GM18507 (cell line): ENCODE measurements around the gene ARPC4.

Source experiments
- DNase-seq: peaks from one replicate; pipeline ENCODE4 v3.0.0; 2011; ENCODE audit warnings: low read depth; ENCODE audit not compliant: insufficient read length; ENCODE audit errors: extremely low spot score
- FAIRE-seq: peaks from 2 replicates; lab custom pipeline; 2011; peaks lifted over from hg19 to GRCh38; lab: Jason Lieb, UNC

ARPC4 gene

DNA sequence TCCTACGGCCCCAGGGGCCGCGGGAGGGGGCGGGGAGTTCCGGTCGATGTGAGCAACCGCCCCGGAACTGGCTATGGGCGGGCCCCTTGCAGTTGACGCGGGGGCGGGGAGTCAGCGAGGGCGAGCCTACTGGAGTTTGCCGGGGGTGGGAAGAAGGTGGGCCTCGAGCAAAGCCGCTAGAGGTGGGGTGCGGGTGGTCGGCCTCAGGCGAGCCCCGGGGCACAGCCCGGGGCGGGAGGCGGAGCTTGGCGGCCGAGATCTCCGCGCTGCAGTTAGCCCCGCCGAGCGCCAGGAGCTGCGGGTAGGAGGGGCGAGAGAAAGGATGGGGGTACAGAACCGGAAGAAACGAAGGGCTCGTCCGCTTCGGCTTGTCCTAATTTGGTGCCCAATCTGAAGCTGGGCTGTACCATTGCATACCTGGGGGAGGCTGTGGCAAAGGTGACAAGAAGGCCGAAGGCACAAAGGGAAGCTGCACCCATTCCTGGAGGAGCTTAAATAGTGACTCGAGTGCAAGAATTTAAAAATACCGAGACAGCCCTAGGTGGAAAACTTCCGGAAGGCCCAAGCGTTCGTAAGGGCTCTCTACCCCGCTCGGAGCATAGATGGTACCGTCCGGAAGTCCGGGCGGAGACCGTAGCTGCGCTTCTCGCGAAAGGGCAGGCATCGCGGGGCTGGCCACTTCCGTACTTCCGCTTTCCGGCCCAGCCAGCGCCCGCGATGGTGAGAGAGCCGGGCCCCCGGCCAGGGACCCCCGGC is at the start of gene ARPC4, which contains the start of gene TADA3:
Gene ARPC4, plus strand, starts transcription at position 678 of the 756 bp plus-strand sequence. Its CDS starts 40 bp downstream, at position 718.
Gene TADA3, minus strand, starts transcription at position 69 of the 756 bp plus-strand sequence. CDS start 1,007 bp downstream, outside the sequence.
- peak; percentile 92 for FAIRE-seq

DNA sequence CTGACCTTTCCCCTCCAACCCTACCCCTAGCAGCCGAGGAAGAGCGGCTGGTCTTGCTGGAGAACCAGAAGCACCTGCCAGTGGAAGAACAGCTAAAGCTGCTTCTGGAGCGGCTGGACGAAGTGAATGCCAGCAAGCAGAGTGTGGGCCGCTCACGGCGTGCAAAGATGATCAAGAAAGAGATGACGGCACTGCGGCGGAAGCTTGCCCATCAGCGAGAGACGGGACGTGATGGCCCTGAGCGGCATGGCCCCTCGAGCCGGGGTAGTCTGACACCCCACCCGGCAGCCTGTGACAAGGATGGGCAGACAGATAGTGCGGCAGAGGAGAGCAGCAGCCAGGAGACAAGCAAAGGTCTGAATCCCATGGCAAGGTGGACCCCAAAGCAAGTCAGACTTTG is 49.3 kb upstream of the ARPC4 start:
- DNase-seq (no peak), FAIRE-seq (no peak)

More for the DNA sequence above, at the start of gene ARPC4, which contains the start of gene TADA3:
- DNase-seq, result peak; percentile 77

DNA sequence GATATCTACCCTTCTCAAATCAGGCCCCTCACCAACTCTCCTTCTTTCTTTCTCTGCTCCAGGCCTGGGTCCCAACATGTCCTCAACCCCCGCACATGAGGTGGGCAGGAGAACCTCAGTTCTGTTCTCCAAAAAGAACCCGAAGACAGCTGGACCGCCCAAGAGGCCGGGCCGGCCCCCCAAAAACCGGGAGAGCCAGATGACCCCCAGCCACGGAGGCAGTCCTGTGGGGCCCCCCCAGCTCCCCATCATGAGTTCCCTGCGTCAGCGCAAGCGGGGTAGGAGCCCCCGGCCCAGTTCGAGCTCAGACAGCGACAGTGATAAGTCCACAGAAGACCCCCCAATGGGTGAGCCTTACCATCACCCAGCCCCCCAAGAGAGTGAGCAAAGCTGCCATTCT is 48.7 kb upstream of the ARPC4 start:
- DNase-seq (no peak), FAIRE-seq (no peak)

DNA sequence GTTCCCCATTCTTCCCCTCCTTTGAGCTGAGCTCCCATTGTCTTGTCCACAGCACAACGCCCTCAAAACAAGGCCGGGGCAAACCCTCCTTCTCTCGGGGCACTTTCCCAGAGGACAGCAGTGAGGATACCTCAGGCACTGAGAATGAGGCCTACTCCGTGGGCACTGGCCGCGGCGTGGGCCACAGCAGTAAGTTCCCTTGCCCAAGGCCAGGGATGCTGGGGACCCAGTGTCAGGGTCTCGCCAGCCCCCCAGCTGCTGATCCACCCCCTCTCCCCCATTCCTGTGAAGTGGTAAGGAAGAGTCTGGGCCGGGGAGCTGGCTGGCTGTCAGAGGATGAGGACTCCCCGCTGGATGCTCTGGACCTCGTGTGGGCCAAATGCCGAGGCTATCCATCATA is 47.4 kb upstream of the ARPC4 start:
- FAIRE-seq (no peak), DNase-seq (no peak)

DNA sequence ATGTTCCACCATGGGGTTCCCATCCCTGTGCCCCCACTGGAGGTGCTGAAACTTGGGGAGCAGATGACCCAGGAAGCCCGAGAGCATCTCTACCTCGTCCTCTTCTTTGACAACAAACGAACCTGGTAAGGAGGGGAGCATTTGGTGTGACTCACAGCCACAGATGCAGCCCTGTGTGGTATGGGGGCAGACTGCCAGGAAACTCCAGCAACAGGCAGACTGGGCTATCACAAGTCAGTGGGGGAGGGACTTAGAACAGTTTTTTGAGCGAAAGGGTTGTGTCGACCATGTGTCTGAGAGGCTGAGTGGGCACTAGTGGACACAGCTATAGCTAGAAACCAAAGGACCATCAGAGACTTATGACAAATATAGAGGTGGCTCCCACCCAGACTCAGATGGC is 46.6 kb upstream of the ARPC4 start:
- FAIRE-seq, result no peak
- no peak for DNase-seq

DNA sequence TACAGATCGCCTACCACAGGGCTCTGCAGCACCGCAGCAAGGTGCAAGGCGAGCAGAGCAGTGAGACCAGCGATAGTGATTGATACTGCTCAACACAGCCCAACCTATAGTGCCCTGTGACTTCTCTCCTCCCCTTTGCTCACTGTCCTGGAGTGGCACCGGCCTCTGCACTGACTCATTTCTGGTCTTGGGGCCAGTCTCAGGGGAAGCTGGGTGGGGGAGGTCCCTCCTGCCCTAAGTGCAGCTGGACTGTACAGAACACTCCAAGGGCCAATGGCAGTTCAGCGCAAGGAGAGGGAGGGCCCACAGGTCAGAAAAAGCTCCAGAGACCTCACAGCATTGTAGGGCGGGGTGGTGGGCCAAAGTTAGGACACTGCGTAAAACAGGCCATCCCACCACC is 45.6 kb upstream of the ARPC4 start:
- FAIRE-seq (no peak), DNase-seq (no peak)

DNA sequence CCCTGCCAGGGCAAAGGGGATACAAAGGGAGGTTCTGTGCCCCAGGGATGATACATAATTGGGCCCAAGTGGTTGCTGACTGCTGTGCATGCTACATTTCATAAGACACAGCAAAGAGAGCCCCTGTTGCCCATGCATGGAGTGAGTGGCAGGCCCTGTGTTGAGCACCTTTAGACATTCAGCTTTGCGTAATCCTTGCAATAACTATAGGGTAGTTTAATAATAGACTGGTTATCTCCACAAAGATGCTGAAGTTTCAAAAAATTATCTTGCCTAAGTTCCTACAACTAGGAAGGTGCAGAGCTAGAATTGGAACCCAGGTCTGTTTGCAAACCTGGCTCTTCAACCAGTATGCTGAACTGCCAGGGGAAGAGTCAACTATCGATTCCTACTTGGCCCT is 44.9 kb upstream of the ARPC4 start:
- FAIRE-seq, result no peak

DNA sequence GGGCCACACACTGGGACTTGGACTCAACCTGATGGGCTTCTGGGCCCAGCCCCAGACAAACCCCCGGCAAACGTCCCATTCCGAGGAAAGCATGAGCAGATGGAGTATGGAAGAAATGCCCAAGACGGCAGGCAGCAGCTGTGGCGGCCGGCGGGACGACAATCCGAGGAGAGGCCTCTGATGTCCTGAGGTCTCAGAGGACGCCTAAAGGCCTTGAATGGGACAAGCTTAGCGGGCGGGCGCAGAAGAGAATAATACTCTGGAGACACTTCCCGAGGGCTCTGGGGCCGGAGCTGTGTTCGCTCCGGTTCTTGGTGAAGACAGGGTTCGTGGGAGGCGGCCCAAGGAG is 43.6 kb upstream of the ARPC4 start:
- no peak for DNase-seq

More for the DNA sequence above, 44.9 kb upstream of the ARPC4 start:
- DNase-seq, result no peak

DNA sequence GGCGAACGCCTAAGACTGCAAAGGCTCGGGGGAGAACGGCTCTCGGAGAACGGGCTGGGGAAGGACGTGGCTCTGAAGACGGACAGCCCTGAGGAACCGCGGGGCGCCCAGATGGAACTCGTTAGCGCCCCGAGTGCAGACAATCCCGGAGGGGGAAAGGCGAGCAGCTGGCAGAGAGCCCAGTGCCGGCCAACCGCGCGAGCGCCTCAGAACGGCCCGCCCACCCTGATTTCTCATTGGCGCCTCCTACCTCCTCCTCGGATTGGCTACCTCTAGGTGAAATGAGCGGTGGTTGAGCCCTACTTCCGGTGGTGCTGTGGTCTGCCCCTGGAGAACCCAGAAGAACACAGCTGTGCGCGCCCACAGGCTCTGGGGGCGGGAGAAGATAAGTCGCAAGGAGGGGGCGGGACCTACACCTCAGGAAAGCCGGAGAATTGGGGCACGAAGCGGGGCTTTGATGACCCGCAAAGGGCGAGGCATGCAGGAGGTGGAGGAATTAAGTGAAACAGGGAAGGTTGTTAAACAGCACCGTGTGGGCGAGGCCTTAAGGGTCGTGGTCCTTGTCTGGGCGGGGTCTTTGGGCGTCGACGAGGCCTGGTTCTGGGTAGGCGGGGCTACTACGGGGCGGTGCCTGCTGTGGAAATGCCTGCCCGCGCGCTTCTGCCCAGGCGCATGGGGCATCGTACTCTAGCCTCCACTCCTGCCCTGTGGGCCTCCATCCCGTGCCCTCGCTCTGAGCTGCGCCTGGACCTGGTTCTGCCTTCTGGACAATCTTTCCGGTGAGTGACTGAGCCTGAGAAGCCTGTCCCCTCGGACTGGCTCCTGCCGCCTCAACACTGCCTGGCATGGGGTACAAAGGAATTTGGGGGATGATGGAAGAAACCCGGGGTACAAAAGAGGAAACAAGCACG is 43.0 kb upstream of the ARPC4 start, which contains the start of gene OGG1:
Gene OGG1, plus strand, starts transcription at position 308 of the 911 bp plus-strand sequence. Its CDS starts 335 bp downstream, at position 643.
- DNase-seq (peak; percentile 98), FAIRE-seq (peak; percentile 95)

More for the DNA sequence above, 43.6 kb upstream of the ARPC4 start:
- no peak for FAIRE-seq

DNA sequence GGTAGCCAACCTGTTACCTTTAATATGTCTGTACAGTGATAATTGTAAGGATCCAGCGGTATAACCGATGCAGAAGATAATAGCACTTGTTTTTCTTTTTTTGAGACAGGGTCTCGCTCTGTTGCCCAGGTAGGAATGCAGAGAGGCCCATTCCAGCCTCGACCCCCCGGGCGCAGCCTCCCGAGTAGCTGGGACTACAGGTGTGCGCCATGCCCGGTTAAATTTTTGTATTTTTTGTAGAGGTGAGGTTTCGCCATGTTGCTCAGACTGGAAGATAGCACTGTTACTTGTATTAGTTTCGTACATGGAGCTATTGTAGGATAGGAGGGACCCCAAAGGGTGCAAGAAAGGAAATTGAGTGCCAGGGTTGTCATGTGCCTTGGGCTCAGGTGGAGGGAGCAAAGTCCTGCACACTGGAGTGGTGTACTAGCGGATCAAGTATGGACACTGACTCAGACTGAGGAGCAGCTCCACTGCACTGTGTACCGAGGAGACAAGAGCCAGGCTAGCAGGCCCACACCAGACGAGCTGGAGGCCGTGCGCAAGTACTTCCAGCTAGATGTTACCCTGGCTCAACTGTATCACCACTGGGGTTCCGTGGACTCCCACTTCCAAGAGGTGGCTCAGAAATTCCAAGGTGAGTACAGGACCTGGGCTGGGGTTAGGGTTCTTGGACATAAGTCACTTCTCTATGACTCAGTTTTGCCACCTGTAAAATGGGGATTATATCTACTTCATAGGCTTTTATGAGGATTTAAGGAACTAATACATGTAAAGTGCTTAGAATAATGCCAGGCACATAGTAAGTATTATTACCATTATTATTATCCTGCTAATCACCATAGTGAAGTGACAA is 42.1 kb upstream of the ARPC4 start:
- no peak for DNase-seq
- no peak for FAIRE-seq

DNA sequence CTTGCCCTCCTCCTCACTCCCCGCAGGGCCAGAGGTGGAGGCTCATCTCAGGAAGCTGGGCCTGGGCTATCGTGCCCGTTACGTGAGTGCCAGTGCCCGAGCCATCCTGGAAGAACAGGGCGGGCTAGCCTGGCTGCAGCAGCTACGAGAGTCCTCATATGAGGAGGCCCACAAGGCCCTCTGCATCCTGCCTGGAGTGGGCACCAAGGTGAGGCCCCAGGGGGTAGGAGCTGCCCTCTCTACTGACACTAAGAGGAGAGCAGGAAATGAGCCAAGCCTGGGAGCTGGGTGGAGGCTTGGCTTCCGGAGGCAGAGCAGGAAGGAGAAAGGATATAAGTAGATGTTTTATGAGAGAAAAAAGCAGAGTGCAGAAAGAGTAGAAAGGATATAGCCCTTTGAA is 38.2 kb upstream of the ARPC4 start:
- DNase-seq, result no peak
- FAIRE-seq, result no peak

DNA sequence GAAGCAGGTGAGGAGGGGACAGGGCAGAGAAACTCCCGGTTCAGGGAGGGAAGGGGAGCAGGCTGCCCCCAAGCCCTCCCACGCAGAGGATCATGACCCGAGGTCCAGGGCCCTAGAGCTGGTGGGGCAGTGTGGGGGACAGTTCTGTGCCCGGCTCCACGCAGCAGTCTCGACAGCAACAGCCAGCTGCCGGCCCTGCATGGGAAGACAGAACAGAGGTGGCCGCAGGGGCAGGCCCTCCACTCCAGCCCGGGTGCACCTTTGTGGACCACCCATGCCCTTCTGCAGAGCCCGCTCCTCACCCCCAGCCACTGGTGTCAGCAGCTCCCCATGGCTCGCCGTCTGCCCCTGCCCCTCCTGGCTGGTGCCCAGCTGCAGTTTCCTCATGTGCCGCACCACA is 35.5 kb upstream of the ARPC4 start:
- DNase-seq, result no peak
- FAIRE-seq, result no peak

DNA sequence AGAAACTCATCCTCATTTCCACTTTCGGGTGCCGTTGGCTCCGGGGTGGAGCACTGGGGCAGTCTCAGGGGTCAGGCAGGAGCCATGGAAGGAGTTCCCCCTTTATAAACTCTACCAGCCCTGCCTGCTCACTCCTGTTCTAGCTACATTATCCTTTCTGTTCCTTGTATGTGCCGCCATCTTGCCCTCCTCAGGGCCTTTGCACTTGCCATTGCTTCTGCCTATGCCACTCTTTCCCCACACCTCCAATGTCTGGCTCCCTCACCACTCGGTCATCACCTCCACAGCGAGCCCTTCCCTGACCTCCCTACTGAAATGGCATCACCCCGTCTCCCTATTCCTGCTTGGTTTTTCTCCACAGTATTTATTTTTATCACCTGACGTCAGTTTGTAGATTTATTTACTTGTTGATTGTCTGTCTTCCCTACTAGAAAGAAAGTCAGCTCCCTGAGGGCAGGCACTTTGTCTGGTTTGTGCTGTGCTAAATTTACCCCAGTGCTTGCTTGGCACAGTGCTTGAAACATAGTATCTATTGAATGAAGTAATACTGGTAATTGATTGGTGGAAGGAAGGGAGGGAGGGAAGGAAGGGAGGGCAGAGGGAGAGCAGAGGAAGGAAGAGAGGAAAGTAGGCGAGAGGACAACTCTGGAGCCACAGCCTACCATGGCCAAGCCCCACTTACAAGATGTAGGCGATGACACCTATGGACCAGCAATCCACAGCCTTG is 31.9 kb upstream of the ARPC4 start:
- no peak for DNase-seq
- FAIRE-seq, result no peak

DNA sequence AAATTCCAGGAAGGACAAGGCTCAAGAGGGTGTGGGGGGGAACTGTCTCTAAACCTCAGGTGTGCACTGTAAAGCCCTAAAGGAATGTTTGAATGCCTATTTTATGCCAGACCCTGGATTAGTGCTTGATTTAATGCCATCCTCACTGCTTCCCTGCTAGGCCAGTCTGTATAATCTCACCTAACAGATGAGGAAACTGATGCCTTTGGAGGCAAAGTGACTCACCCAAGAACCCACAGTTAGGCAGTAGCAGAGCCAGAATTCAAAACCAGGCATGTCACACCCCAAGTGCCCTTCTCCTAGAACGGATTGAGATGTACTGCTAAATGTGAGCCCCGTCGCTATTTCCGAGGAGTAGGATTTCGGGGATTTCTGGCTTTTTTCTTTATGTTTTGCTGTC is 31.0 kb upstream of the ARPC4 start:
- FAIRE-seq, result no peak
- no peak for DNase-seq

DNA sequence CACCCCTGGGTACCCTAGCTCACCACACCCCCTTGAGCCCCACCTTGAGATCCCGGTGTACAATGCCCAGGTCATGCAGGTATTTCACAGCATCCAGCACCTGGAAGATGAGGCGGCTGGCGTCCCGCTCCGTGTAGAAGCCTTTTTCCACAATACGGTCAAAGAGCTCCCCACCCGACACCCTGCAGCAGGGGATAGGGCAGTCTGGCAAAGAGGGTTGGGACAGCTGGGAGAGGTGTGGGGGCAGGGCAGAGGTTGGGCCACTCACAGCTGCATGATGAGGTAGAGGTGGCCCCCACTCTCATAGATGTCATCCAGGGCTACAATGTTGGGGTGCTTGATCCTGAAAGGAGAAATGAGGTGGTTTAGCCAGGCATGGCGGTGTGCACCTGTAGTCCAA is 30.0 kb upstream of the ARPC4 start:
- FAIRE-seq (no peak), DNase-seq (no peak)

DNA sequence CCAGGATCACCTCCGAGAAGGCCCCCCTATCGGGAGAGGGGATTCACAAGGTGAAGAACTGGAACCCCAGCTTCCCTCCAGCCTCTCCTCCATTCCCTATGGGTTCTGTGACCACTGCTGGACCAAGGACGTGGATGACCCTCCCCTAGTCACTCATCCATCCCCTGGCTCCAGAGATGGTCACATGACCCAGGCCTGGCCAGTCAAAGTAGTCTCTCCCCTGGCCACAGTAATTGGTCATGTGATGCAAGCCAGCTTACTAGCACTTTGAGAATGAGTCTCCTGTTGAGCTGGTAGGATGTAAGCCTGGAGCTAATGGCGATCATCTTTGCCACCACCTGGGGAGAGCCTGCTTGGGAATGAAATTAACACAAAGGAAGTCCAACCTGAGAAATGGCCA is 27.0 kb upstream of the ARPC4 start:
- no peak for FAIRE-seq
- no peak for DNase-seq

DNA sequence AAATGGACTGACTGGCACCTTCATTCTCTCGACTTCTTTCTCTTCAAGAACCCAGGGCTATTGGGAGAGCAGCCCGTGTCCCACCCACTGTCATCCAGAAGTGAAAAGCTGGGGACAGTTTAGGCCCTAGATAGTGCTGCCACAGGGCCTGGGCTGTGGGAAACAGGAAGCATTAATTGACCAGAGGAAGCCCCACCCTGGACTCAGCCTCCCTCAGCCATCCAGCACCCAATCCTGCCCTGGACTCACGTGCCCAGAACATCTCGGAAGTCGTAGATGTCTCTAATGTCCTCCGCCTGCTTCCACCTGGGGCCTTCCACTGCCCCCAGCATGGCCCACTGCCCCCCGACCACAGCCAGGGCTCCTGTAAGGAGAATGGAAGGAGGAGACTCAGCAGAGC is 25.5 kb upstream of the ARPC4 start:
- DNase-seq, result no peak
- no peak for FAIRE-seq

DNA sequence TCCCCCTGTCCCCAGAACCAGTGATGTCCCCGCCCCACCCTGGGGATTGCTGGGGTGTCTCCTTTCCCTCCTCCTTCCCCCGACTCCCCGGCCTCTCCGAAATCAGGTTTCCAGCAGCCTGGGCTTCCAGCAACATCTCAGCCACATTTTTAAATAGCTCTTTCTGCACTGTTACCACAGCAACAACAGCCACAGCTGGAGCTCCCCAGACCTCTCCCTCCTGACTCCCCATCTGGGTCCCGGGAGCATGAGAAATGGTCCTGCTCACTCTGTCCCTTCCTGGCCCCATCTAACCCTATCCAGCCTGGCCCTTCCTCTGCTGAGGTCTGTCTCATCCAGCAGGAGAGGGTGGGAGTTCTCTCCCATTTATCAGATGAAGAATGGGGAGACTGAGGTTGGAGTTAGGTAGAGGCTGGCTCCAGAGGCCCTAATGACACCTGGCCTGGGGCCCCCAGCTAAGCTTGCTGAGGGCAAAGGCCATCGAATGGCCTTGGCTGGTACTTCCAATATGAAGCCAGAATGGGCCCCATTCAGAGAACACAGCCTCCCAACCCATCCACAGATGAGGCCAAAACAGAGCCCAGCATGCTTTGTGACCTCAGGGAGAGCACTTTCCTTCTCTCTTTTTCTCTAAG is 24.6 kb upstream of the ARPC4 start:
- no peak for FAIRE-seq

DNA sequence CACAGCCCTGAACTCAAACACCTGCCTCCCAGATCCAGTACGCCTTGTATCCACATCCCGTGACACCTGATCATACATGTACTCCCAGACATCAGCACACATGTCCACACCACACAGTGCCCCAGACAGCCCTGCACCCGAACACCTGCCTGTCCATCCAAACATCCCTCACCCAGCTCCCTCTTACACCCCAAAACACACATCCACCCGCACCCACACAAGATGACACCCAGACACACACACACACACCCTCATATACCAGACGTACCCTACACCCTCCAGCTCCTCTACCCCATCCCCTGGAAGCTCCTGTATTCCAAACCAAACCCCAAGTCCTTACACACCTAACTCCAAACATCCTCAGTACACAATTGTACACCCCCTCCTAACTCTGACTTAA is 23.9 kb upstream of the ARPC4 start:
- no peak for FAIRE-seq

More for the DNA sequence above, 24.6 kb upstream of the ARPC4 start:
- DNase-seq, result no peak

More for the DNA sequence above, 23.9 kb upstream of the ARPC4 start:
- DNase-seq, result no peak
